BJ (cell line): ENCODE measurements around the gene LRP1B. TPM values are rescaled to one million over a fixed set of nuclear protein-coding genes. Genes with fewer than 3 reads are reported as not detected.
"Not testable (repeated sequence)": the region's sequence is repeated elsewhere in the genome, so short reads cannot be mapped to it uniquely, and the experiment has no call there.

Experiments
- CTCF ChIA-PET: fragments of 350-600 bp; formaldehyde crosslinking; extraction: SDS; loops from one replicate; lab custom pipeline; 2021; ENCODE audit warnings: antibody characterized with exemption, inconsistent platforms; lab: Yijun Ruan, JAX
- POLR2A ChIA-PET: fragments of 300-600 bp; sonication (Branson Sonifier 250); formaldehyde crosslinking; extraction: SDS; loops from one replicate; lab custom pipeline; 2021; ENCODE audit warnings: antibody characterized with exemption; lab: Charles Lee
- DNase-seq: peaks from one replicate; pipeline ENCODE4 v3.0.0-alpha.2; 2011; ENCODE audit warnings: low read depth
- H3K27me3 ChIP-seq: 2 replicates; pipeline ENCODE4 v1.6.0; 2011; ENCODE audit warnings: low read length; ENCODE audit not compliant: control insufficient read depth, insufficient read depth
- H3K36me3 ChIP-seq: 2 replicates; pipeline ENCODE4 v1.5.1; 2011; ENCODE audit warnings: low read length; ENCODE audit not compliant: control insufficient read depth, insufficient read depth
- H3K4me3 ChIP-seq: 2 replicates; pipeline ENCODE4 v1.5.1; 2011; ENCODE audit warnings: low read depth, mild to moderate bottlenecking, control low read depth, low read length
- polyA plus RNA-seq: library from polyadenylated mRNA; depleted of rRNA; stranded (reverse); fragments of >200 nt; gene quantifications from 2 replicates; pipeline ENCODE4 v1.2.3, GENCODE V29; 2011
- TF ChIP-seq, protein P1 (sequence below): IDR thresholded peaks from 2 replicates; pipeline ENCODE4 v1.5.1; 2011; ENCODE audit warnings: low read depth, mild to moderate bottlenecking, control low read depth, inconsistent platforms, low read length, moderate library complexity; ENCODE audit not compliant: insufficient read depth

LRP1B gene
- polyA plus RNA-seq, 1 experiment = 0.04 TPM

- no peaks in the 10 kb centered on the region for H3K27me3 ChIP-seq
- no peak overlapping the region for H3K4me3 ChIP-seq
- TF ChIP-seq, protein P1, sequence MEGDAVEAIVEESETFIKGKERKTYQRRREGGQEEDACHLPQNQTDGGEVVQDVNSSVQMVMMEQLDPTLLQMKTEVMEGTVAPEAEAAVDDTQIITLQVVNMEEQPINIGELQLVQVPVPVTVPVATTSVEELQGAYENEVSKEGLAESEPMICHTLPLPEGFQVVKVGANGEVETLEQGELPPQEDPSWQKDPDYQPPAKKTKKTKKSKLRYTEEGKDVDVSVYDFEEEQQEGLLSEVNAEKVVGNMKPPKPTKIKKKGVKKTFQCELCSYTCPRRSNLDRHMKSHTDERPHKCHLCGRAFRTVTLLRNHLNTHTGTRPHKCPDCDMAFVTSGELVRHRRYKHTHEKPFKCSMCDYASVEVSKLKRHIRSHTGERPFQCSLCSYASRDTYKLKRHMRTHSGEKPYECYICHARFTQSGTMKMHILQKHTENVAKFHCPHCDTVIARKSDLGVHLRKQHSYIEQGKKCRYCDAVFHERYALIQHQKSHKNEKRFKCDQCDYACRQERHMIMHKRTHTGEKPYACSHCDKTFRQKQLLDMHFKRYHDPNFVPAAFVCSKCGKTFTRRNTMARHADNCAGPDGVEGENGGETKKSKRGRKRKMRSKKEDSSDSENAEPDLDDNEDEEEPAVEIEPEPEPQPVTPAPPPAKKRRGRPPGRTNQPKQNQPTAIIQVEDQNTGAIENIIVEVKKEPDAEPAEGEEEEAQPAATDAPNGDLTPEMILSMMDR = no peak
- POLR2A ChIA-PET = no interaction called here
- no peaks in the 10 kb centered on the region for H3K36me3 ChIP-seq
- CTCF ChIA-PET = no interaction called here
- no peak for DNase-seq
These were observed 1844.4 kb downstream of the LRP1B start for GRCh38 chr2:140286377-140286776.

DNA sequence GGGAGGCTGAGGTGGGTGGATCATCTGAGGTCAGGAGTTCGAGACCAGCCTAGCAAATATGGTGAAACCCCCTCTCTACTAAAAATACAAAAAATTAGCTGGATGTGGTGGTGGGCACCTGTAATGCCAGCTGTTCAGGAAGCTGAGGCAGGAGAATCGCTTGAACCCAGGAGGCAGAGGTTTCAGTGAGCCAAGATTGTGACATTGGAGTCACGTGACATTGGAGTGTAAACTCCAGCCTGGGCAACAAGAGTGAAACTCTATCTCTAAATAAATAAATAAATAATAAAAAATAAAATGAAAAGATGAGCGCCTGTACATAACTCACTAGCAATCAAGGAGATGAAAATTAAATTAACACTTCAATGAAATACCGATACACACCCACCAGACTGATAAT, 1853.5 kb downstream of the LRP1B start:
- CTCF ChIA-PET, DNase-seq, POLR2A ChIA-PET: not testable (repeated sequence)

DNA sequence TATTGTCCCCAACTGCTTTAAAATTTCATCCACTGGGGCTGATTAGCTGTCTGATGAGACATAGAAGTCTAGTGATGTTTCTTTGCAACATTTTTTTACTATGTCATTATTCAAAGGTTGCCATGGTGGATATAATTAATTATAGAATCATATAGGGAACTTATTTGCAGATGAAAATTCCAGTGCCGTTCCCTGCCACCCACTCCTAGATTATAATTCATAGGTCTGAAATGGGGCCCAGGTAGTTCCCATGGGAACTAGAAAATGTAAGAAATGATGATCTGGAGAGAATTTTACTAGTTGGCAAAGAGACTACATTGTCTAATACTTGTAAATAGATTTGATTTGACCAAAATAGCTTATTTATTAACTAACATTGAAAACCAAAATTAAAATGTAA, 1854.2 kb downstream of the LRP1B start:
- ChIA-PET POLR2A (no interaction called here), CTCF (no interaction called here)

More for the DNA sequence above, 1853.5 kb downstream of the LRP1B start:
- not testable (repeated sequence) for H3K4me3 ChIP-seq, H3K36me3 ChIP-seq, H3K27me3 ChIP-seq

GRCh38 chr2:140275427-140275826, 1855.4 kb downstream of the LRP1B start:
- CTCF ChIA-PET = no interaction called here
- Histone ChIP-seq H3K4me3 (no peak overlapping the region), H3K27me3 (no peaks in the 10 kb centered on the region), H3K36me3 (no peaks in the 10 kb centered on the region)
- POLR2A ChIA-PET = no interaction called here
- TF ChIP-seq, protein P1 = no peak
- DNase-seq = no peak

More for the DNA sequence above, 1854.2 kb downstream of the LRP1B start:
- no peak for DNase-seq
- Histone ChIP-seq H3K36me3 (no peaks in the 10 kb centered on the region), H3K4me3 (no peak overlapping the region), H3K27me3 (no peaks in the 10 kb centered on the region)
- TF ChIP-seq, protein P1 = no peak

DNA sequence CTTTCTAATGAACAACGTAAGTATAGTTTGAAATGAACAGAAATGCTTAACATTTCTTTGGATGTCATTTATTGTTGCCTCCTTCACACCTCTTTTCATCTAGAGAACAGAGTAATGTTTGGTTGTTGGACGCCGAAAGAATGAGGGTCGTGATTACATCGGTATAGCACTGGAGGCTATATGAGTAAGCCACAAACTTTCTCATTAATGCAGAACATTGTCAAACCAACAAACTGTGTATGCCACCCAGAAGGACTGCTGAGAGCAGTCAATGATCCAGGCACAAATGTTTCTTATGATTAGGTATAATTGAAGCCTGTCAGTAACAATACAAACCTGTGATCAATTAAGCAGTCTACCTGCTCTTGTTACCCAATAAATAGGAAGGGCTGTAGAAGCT, 1855.9 kb downstream of the LRP1B start:
- Histone ChIP-seq H3K36me3 (no peaks in the 10 kb centered on the region), H3K4me3 (no peak overlapping the region), H3K27me3 (no peaks in the 10 kb centered on the region)
- POLR2A ChIA-PET = no interaction called here
- CTCF ChIA-PET = interaction anchor here (0.7 kb wide), 1 partner anchor 139 kb away, joined by 3 read pairs; no protein-coding TSS in a partner anchor
- no peak for DNase-seq
- TF ChIP-seq, protein P1 = no peak

DNA sequence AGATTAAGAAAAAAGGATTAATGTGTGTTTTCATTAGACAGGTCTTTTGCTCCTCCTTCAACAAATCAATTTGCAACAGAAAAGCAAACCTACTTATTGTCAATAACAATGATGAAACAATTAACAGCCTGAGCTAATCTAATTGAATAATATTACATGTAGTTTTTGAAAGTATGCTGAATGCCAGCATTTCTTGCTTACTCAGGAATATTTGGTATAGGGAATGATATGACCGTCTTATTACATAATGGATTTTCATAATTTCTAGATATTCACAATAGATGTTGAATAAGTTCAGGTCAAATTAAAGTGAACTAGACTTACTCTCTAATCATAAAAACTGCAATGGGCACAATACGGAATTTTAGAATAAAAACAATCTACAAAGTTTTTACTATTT, 1856.9 kb downstream of the LRP1B start:
- H3K4me3 ChIP-seq = no peak overlapping the region
- POLR2A ChIA-PET = no interaction called here
- TF ChIP-seq, protein P1 = no peak
- no peak for DNase-seq
- H3K27me3 ChIP-seq = no peaks in the 10 kb centered on the region
- CTCF ChIA-PET = no interaction called here
- H3K36me3 ChIP-seq = no peaks in the 10 kb centered on the region
